Measurements from ENCODE around the gene EML4.

The EML4 gene

GRCh38 chr2:42194428-42194827 is 25.3 kb downstream of the EML4 start:
- no peak for DNase-seq (ENCODE audit: low spot score)
- no peak for FAIRE-seq

GRCh38 chr2:42195559-42195958 is 26.4 kb downstream of the EML4 start:
- FAIRE-seq, result peak; percentile 92
- DNase-seq (ENCODE audit: low spot score), result peak; percentile 64

- FAIRE-seq (no peak), DNase-seq (ENCODE audit: low spot score) (no peak)
Observed at GRCh38 chr2:42196070-42196402, 26.9 kb downstream of the EML4 start.

- FAIRE-seq (peak; percentile 51), DNase-seq (ENCODE audit: low spot score) (peak; percentile 49)
Observed at GRCh38 chr2:42196403-42197267, 27.5 kb downstream of the EML4 start.

GRCh38 chr2:42197792-42198191 is 28.6 kb downstream of the EML4 start:
- FAIRE-seq, result no peak
- no peak for DNase-seq (ENCODE audit: low spot score)

- DNase-seq (ENCODE audit: low spot score) (no peak), FAIRE-seq (no peak)
Observed at GRCh38 chr2:42198466-42198865, 29.3 kb downstream of the EML4 start.

- DNase-seq (ENCODE audit: low spot score) (no peak), FAIRE-seq (no peak)
Observed at GRCh38 chr2:42199002-42199401, 29.8 kb downstream of the EML4 start.

- FAIRE-seq, result no peak
- DNase-seq (ENCODE audit: low spot score), result no peak
Observed at GRCh38 chr2:42199626-42200025, 30.5 kb downstream of the EML4 start.

GRCh38 chr2:42200926-42201855 is 32.0 kb downstream of the EML4 start:
- FAIRE-seq (no peak), DNase-seq (ENCODE audit: low spot score) (no peak)

- no peak for DNase-seq (ENCODE audit: low spot score)
- no peak for FAIRE-seq
Observed at GRCh38 chr2:42202634-42203008, 33.5 kb downstream of the EML4 start.

- FAIRE-seq, result no peak
- no peak for DNase-seq (ENCODE audit: low spot score)
Observed at GRCh38 chr2:42203792-42204191, 34.6 kb downstream of the EML4 start.

GRCh38 chr2:42205337-42205736 is 36.2 kb downstream of the EML4 start:
- no peak for FAIRE-seq

GRCh38 chr2:42207826-42208225 is 38.7 kb downstream of the EML4 start:
- no peak for FAIRE-seq
- DNase-seq (ENCODE audit: low spot score), result no peak

More at GRCh38 chr2:42205337-42205736, 36.2 kb downstream of the EML4 start:
- DNase-seq (ENCODE audit: low spot score), result no peak

- no peak for DNase-seq (ENCODE audit: low spot score)
- no peak for FAIRE-seq
Observed at GRCh38 chr2:42210203-42210602, 41.0 kb downstream of the EML4 start.

GRCh38 chr2:42211291-42211690 is 42.1 kb downstream of the EML4 start:
- no peak for DNase-seq (ENCODE audit: low spot score)
- no peak for FAIRE-seq

- DNase-seq (ENCODE audit: low spot score) (no peak), FAIRE-seq (no peak)
Observed at GRCh38 chr2:42214669-42215068, 45.5 kb downstream of the EML4 start.

GRCh38 chr2:42216694-42217093 is 47.5 kb downstream of the EML4 start:
- DNase-seq (ENCODE audit: low spot score) (no peak), FAIRE-seq (peak; percentile 30)

- no peak for DNase-seq (ENCODE audit: low spot score)
Observed at GRCh38 chr2:42217307-42217706, 48.2 kb downstream of the EML4 start.

GRCh38 chr2:42217914-42218313 is 48.8 kb downstream of the EML4 start:
- DNase-seq (ENCODE audit: low spot score), result no peak
- FAIRE-seq, result no peak

More at GRCh38 chr2:42217307-42217706, 48.2 kb downstream of the EML4 start:
- no peak for FAIRE-seq

GRCh38 chr2:42218712-42219111 is 49.6 kb downstream of the EML4 start:
- FAIRE-seq, result no peak
- no peak for DNase-seq (ENCODE audit: low spot score)

GRCh38 chr2:42219160-42219559 is 50.0 kb downstream of the EML4 start:
- FAIRE-seq (no peak), DNase-seq (ENCODE audit: low spot score) (no peak)

GRCh38 chr2:42220566-42220965 is 51.4 kb downstream of the EML4 start:
- no peak for DNase-seq (ENCODE audit: low spot score)
- no peak for FAIRE-seq
